GM18519 (cell line): ENCODE measurements around the gene LRRC8A.
"Not testable (repeated sequence)": the region's sequence is repeated elsewhere in the genome, so short reads cannot be mapped to it uniquely, and the experiment has no call there.

Experiments
- ATAC-seq: cut with Tn5 transposase; IDR thresholded peaks from one replicate; pipeline ENCODE4 v1.9.1; 2021; ENCODE audit warnings: mild to moderate bottlenecking, moderate library complexity; ENCODE audit not compliant: unreplicated experiment, low FRiP score

Gene LRRC8A

DNA sequence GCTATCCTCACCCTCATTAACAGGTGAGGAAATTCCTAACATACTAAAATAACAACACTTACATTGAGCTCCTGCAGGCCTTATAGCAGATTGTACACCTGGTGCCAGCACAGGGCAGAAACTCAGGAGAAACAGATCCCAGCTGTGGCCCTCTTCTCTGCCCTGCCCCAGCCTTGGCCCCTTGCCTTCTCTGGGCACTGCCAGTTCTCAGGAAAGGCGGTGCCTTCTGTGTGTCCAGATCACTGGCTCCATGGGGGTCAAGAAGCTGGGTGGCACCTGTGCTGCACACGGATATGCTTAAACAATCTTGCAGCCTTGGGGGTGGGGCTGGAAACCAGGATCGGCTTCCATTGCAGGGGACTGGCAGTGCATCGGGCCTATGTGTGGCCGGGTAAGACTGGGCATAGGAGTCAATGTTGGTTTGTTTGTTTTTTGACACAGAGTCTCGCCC lies 19.5 kb upstream of the LRRC8A start:
- no peak for ATAC-seq

DNA sequence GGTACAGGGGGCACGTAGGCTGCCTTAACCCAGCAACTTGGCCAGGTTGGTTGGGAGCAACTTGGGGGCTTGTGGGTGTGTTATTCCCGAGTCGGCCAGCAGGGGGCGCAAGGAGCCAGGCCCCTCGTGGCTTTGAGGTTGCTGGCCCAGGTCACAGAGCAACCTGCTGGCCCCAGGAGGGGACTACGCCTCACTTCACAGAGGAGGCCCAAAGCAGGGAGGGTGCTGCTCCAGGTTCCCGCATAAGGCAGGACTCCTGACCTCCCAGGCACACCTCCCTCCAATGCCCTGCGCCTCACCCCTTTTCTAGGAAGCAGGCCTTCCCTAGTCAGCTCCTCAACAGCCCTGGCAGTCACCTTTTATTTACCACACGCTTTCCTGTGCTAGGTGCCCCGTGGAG lies 18.3 kb upstream of the LRRC8A start:
- ATAC-seq = no peak

DNA sequence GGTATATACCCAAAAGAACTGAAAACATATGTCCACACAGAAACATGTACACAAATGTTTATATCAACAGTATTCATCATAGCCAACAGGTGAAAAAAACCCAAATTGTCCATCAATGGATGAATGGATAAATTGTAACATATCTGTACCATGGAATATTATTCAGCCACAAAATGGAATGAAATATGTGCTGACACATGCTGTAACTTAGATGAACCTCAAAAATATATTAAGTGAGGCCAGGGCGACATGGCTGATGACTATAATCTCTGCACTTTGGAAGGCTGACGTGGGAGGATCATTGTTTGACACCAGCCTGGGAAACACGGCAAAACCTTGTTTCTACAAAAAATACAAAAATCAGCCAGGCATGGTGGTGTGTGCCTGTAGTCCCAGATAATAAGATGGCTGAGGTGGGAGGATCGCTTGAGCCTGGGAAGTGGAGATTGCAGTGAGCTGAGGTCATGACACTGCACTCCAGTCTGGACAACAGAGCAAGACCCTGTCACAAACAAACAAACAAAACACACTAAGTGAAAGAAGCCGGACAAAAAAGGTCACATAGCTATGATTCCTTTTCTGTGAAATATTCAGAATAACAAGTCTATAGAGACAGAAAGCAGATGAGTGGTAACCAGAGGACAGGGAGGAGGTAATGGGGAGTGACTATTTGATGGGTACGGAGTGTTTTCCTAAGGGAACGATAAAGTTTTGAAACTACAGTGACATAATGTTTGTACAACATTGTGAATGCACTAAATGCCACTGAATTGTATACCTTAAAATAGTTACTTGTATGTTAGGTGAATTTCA lies 11.6 kb upstream of the LRRC8A start:
- ATAC-seq = no peak

DNA sequence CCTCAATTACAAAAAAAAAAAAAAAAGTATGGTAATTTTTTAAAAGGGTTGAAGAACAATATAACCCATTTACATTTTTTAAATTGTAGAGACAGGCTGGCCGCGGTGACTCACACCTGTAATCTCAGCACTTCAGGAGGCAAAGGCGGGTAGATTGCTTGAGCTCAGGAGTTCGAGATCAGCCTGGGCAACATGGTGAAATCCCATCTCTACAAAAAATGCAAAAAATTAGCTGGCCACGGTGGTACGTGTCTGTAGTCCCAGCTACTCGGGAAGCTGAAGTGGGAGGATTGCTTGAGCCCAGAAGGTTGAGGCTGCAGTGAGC lies 11.0 kb upstream of the LRRC8A start:
- not testable (repeated sequence) for ATAC-seq

DNA sequence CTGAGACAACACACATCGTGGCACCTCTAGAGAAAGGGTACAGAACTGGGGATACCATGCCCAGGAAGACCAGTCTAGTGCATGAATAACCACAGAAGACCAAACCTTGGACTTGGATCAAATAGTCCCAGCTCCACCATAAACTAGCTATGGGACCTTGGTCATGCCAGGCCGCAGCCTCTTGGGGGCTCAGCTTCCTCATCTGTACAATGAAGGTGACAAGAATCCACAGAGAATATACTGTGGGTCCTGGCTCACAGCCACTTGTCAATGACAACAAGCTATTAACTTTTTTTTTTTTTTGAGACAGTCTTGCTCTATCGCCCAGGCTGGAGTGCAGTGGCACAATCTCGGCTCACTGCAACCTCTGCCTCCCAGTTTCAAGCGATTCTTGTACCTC lies 4.1 kb upstream of the LRRC8A start:
- no peak for ATAC-seq

DNA sequence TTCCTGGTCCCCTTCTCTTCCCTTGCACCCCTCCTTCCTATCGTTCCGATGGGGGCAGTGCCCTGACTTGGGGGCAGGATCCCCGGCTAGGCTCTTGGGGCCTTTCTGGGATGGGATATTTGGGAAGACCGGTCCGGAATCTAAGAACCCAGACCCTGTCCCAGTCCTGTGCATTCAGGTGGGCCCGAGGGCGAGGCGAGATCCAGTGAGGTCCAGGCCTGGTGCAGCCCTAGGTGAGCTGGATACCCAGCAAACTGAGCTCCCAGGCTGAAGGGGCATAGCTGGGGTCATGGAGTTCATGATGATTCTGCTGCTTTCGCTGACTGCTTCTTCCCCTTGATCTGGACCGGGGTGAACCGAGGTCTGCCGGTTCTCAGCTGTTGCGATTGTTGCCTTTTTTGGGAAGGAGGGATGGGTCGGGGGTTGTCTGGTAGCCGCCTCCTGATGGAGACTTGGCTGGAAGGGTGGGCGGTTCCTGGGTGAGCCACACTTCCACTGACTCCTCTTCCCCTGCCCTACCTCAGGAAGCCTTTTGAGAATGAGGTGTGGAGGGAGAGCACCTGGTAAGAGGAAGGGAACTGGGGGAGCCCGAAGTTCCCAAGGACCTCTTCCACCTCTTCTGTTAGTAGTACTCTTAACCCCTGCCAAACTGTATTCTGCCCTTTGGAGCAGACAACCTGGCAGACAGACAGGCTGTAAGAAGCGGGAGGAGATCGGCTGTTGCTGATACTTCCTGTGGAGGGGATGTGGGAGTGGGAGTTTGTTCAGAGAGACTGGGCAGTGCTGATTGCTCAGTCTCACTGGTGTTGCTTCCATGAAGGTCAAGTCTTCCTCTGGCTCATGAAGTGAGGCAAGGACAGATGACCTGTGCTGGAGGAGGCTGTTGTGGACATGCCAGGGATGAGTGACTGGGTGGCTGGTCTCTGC lies 1.0 kb downstream of the LRRC8A start:
- no peak for ATAC-seq

DNA sequence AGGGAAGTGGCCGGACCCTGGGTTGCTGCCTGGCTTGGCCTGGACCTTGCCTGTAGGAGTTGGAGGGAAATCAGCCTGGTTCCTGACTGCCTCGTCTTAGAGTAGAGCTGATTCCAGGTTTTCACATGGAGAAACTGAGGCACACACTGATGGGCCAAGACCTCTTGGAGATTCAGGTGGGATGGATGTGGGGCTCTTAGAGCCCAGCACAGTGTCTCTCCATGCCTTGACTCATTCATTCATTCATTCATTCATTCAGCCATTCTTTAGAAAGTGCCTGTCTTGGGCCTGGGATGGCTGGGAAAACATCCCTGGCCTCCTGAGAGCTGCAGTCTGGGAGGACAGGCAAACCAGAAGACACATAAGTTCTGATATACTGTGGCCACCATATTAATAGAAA lies 2.2 kb downstream of the LRRC8A start:
- no peak for ATAC-seq

DNA sequence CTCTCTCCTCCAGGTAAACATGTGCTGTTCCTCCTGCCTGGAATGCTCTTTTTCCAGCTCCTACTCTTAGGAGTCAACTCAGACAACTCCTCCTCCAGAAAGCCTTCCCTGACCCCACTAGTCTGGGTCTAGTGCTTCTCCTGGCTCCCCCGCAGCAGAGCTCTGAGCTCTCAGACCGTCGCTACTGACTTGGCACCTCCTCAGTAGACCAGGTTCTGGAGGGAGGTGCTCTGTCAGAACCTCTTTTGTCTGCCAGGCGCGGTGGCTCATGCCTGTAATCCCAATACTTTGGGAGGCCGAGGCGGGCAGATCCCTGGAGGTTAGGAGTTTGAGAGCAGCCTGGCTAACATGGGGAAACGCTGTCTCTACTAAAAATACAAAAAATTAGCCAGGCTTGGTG lies 3.4 kb downstream of the LRRC8A start:
- no peak for ATAC-seq

DNA sequence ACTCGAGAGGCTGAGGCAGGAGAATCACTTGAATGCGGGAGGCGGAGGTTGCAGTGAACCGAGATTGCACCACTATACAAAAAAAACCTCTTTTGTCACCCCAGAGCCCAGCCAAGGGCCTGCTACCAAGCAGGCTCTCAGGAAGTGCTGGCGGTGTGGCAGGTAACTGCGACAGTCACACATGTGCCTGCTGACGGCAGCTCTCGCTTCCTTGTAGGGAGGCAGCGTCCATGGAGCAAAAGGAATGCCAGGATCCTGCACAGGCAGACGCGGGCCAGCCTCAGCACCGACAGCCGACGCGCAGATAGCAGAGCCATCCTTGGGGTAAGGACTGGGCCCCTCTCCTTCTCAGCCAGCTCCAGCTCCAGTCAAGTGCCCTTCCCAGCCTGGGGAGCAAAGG lies 3.9 kb downstream of the LRRC8A start:
- ATAC-seq = no peak

DNA sequence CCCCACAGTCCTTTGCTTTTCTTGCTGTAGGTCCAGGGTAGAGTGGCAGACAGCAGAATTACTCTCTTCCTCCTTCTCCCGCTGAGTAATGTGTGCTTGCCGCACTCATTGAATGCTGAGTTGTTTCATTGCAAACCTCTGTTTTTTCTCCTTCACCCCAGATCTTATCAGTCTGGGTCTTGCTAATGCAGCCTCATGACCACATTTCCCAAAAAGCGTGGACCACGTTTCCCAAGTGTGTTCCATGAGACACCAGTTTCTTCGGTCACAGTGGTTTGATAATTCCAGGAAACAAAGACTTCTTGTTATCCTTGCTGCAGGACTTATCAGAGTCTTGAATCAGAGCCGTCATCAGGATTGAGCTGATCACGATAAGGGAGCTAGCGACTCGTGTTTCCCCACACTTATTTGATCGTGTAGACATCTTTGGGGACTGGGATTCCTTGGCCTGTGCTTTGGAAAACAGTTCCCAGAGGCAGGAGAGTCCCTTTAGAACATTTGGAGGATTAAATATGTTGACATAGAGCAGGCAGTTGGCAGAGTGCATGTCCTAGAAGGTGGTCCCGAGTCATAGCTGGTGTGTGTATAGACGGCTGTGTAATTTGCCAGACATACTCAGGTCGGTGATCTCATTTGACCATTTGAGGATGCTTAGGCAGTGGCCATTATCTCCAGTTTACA lies 4.4 kb downstream of the LRRC8A start:
- no peak for ATAC-seq

DNA sequence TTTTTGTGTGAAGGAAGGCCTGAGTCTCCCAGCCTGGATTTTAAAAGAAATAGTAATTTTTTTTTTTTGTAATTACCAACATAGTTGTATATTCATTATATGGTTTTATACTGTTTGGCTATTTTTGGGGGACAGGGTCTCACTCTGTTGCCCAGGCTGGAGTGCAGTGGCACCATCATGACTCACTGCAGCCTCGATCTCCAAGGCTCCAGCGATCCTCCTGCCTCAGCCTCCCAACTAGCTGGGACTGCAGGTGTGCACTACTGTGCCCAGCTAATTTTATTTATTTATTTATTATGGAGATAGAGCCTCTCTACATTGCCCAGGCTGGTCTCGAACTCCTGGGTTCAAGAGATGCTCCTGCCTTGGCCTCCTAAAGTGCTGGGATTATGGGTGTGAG lies 5.1 kb downstream of the LRRC8A start:
- ATAC-seq = no peak

DNA sequence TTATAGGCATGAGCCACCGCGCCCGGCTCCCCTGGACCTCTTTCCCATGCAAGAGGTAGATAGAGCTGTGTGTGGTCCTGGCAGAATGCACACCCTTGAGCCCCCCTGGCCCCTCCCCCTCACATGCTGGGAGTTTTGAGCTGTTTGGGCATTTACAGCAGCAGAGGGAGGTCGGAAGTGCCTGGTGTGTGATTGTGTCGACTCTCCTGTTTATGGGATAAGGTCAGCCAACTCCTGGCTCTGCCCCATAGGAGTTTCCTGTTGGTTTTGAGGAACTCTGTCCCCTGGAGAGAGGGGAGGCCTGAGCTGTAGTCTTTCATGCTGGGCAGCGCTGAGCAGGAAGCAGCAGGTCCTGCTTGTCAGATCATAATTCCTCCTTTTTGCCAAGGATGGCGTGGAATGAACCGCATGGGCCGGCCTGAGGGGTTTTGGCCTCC lies 6.0 kb downstream of the LRRC8A start:
- ATAC-seq = no peak

DNA sequence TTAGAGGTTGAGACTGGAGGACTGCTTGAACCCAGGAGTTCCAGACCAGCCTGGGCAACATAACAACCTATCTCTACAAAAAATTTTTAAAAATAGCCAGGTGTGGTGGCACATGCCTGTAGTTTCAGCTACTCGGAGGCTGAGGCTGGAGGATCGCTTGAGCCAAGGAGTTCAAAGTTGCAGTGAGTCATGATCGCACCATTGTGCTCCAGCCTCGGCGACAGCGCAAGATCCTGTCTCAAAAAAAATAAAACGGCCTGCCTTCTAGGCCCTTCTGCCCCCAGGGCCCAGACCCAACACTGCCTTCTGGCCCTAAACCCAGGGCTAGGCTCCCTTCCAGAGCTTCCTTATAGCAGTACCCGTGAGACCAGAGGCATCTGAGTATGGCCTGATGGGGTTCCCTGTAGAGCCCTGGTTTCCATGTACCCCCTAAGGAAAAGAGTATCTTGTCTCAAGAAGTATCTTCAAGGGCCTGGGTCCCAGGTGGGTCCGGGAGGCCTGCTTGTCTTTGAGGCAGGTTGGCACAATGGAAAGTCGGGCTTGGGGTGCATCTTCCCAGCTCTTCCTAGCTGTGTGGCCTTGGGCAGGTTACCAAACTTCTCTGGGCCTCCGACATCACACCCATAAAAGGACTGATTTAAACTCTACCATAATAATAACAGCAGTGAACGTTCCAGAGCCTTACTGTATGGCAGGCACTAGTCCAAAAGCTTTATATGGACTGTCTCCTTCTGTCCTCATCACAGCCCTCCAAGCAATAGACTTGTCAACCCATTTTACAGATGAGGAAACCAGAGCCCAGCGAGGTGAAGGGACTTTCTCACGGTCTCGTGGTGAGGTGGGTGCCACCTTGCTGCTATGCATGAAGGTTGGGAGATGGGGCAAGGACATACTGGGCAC lies 9.6 kb downstream of the LRRC8A start:
- ATAC-seq = no peak

DNA sequence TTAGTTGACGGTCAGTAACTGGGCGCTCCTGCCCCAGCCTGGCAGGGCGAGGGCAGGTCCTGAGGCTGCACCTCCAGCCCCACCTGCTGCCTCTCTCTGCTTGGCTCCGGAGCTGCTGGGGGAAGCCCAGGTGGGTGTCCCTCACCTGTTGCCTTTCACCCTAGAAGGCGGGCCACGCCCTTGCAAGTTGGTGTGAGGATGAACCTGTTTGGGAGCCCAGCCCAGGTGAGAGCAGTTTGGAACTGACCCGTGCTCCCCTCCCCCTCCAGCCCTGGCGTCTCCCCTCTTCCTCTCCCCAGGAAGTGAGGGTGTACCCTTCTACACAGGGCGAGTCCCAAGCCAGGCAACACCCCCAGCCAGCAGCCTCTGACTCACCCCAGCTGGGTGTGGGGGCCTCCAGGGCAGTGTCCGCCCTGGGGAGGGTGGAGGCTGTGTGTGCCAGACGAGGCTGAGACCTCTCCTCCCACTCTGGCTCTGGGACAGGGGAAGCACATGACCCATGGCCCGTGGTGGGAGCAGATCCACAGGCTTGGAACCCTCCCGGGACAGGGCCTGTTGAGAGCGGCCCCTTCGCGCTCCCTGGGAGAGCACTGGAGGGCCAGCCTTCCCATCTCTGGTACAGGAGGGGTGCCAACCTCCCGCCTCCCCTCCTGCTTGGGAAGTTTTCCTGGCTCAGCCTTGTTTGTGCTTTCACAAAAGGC lies 10.4 kb downstream of the LRRC8A start:
- ATAC-seq = no peak

DNA sequence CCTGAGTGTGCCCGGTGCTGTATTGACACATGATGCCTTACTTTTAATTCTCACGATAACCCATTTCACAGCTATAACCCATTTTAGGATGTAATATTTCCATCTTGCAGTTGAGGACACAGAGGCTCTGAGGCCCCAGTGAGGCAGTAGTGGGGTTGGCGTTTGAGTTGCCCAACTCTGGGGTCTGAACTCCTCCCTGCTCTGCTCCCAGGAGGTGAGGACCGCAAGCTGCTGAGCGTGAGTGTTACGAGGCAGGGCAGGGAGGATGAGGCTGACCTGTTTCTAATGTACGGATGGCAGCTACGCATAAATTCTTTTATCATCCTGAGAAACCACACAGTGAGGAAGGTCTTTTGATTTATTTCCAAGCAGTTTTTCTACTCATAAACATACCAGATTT lies 11.4 kb downstream of the LRRC8A start:
- ATAC-seq = no peak

DNA sequence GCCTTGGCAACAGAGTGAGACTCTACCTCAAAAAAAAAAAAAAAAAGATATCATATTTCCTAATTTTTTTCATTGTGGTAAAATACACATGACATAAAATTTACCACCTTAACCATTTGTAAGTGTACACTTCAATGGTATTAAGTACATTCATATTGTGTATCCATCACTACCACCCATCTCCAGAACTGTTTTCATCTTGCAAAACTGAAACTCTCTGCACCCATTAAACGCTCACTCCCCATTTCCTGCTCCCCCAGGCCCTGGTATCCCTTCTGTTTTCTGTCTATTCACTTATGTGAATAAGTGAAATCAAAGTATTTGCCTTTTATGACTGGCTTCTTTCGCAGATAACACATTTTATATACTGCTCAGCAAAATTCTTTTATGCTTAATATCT lies 12.8 kb downstream of the LRRC8A start:
- ATAC-seq = no peak

DNA sequence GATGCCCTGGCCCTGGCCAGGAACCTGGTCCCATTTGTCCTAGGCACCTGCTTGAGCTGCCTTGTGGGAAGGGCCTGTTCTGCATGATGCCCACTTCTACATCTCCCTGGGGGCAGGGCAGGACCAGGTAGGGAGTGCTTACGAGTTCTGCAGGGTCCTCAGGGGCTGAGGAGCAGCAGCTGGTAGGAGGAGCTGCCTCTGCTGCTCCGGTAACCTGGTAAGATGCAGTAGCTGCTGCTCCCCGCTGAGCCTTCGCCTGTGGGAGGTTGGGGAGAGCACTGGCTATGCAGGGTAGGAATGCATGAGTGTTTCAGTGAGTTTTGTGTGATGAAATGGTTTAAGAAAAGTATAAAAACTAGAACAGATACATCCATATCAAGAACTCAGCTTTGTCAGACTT lies 13.6 kb downstream of the LRRC8A start:
- no peak for ATAC-seq

DNA sequence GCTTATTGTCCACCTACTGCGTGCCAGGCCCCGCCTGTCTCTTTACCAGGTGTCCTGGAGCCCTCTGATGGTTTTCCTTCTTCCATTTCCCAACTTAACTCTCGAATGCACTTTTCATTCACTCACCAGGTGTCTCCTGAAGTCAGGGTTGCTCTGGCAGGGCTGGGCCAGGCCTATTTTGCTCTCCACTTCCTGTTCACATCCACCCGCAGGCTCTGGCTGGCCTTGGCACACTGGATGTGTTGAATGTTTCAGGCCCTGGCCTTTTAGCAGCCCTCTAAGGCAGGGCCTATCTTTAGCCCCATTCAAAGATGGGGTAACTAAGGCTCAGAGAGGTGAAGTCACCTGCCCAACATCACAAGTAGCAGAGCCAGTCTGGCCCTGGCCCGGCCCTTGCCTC lies 16.4 kb downstream of the LRRC8A start:
- no peak for ATAC-seq

DNA sequence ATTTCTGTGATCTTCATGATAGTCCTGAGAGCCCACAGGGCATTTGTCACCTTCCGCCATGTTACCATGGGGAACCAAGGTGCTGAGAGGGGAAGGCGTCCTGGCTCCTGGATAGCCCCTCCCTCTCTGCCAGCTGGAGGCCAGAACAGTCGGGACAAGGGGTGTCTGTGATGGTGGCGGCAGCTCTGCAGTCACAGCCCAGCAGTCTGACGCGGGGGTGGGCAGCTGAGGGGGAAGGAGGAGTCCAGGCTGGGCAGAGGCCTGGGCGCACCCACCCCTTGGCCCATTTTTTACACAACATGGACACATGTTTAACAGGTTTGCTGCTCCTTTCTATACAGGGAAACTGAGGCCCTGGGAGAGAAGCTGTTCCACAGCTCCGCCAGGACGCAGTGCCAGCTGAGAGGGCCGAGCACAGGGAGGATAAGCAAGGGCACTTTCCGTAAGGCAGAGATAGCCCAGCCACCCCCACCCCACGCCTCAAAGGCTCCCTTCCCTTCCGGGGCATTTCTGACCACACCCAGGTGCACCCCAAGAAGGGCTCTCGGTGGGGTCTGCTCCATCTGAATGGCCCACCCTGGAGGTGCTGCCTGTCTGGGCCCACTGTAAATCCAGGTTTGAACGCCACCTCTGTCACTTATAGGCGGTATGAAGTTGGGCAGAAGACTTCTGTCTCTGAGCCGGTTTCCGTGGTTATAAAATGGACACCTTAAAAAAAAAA lies 17.1 kb downstream of the LRRC8A start:
- ATAC-seq = no peak
